Measurements from ENCODE around the gene CCDC154.

- TF ChIP-seq CTCF (conservative IDR thresholded peaks at IDR 0.05; ENCODE audit: low read depth, low read length) (no peak), CHD1 (IDR thresholded peaks at IDR 0.05; ENCODE audit: low read depth, low read length) (no peak), MAZ (IDR thresholded peaks at IDR 0.05; ENCODE audit: borderline replicate concordance, low read depth, low read length) (no peak), POLR2A (IDR thresholded peaks at IDR 0.05; ENCODE audit: low read depth, low read length) (no peak), RCOR1 (IDR thresholded peaks at IDR 0.05; ENCODE audit: insufficient replicate concordance, low read length) (no peak), MXI1 (IDR thresholded peaks at IDR 0.05; ENCODE audit: borderline replicate concordance, low read depth, low read length) (no peak), CEBPB (IDR thresholded peaks at IDR 0.05; ENCODE audit: low read depth, low read length) (no peak)
These were observed 31.3 kb upstream of the CCDC154 start for GRCh38 chr16:1475552-1476114.

Data from IMR-90 (cell line).